GM19043 (cell line): ENCODE data around the gene CDRT15L2.
"Not testable (repeated sequence)": the region's sequence is repeated elsewhere in the genome, so short reads cannot be mapped to it uniquely, and the experiment has no call there.

Source experiments
- ATAC-seq: cut with Tn5 transposase; IDR thresholded peaks from one replicate; pipeline ENCODE4 v1.9.1; 2021; ENCODE audit warnings: low read depth; ENCODE audit not compliant: unreplicated experiment

The CDRT15L2 gene

GRCh38 chr17:20579424-20579823 is at the start of gene CDRT15L2:
Gene CDRT15L2, plus strand, starts transcription at chr17:20579724. Its CDS starts 20 bp downstream, at chr17:20579744.
- not testable (repeated sequence) for ATAC-seq

GRCh38 chr17:20530104-20530503 is 49.4 kb upstream of the CDRT15L2 start:
- ATAC-seq: not testable (repeated sequence)

- ATAC-seq: not testable (repeated sequence)
Observed at GRCh38 chr17:20532544-20533090, 46.9 kb upstream of the CDRT15L2 start.

- not testable (repeated sequence) for ATAC-seq
Observed at GRCh38 chr17:20533206-20533605, 46.3 kb upstream of the CDRT15L2 start.

- ATAC-seq: not testable (repeated sequence)
Observed at GRCh38 chr17:20534711-20535550, 44.6 kb upstream of the CDRT15L2 start.

- peak; percentile 92 for ATAC-seq
Observed at GRCh38 chr17:20540414-20540813, 39.1 kb upstream of the CDRT15L2 start.

- ATAC-seq: not testable (repeated sequence)
Observed at GRCh38 chr17:20540865-20541264, 38.7 kb upstream of the CDRT15L2 start.

GRCh38 chr17:20541853-20542546 is 37.5 kb upstream of the CDRT15L2 start:
- ATAC-seq: not testable (repeated sequence)

GRCh38 chr17:20547923-20548322 is 31.6 kb upstream of the CDRT15L2 start:
- not testable (repeated sequence) for ATAC-seq

GRCh38 chr17:20552920-20553319 is 26.6 kb upstream of the CDRT15L2 start:
- ATAC-seq: not testable (repeated sequence)

GRCh38 chr17:20554728-20555127 is 24.8 kb upstream of the CDRT15L2 start:
- not testable (repeated sequence) for ATAC-seq

- not testable (repeated sequence) for ATAC-seq
Observed at GRCh38 chr17:20555135-20556010, 24.2 kb upstream of the CDRT15L2 start.

- not testable (repeated sequence) for ATAC-seq
Observed at GRCh38 chr17:20558096-20558495, 21.4 kb upstream of the CDRT15L2 start.

GRCh38 chr17:20559018-20559417 is 20.5 kb upstream of the CDRT15L2 start:
- ATAC-seq: not testable (repeated sequence)

- ATAC-seq: no peak
Observed at GRCh38 chr17:20562587-20562986, 16.9 kb upstream of the CDRT15L2 start.

- not testable (repeated sequence) for ATAC-seq
Observed at GRCh38 chr17:20565245-20565644, 14.3 kb upstream of the CDRT15L2 start.

- ATAC-seq: no peak
Observed at GRCh38 chr17:20565711-20566110, 13.8 kb upstream of the CDRT15L2 start.

- ATAC-seq: not testable (repeated sequence)
Observed at GRCh38 chr17:20566736-20567135, 12.8 kb upstream of the CDRT15L2 start.

- not testable (repeated sequence) for ATAC-seq
Observed at GRCh38 chr17:20567421-20567820, 12.1 kb upstream of the CDRT15L2 start.

GRCh38 chr17:20568604-20569003 is 10.9 kb upstream of the CDRT15L2 start:
- not testable (repeated sequence) for ATAC-seq
